HCT116 (cell line): Measurements from ENCODE around the gene LEFTY2. TPM values are rescaled to one million over a fixed set of nuclear protein-coding genes. Genes with fewer than 3 reads are reported as not detected.

Source experiments
- ATAC-seq: fragments of 200-7000 bp; cut with Tn5 transposase; 2 replicates; pipeline ENCODE4 v1.9.1; 2020; ENCODE audit warnings: mild to moderate bottlenecking, moderate library complexity
- BruUV-seq: library from RNA; stranded (reverse); fragments of 400-500 nt; replicated peaks from 2 replicates; lab custom pipeline; 2021; lab: Mats Ljungman, UMichigan
- CTCF ChIA-PET: fragments of 300-600 bp; sonication (Branson Sonifier 250); formaldehyde crosslinking; loops from one replicate; lab custom pipeline; 2021; ENCODE audit warnings: antibody characterized with exemption; lab: Charles Lee
- POLR2A ChIA-PET: fragments of 300-600, 350-600 bp; sonication (Branson Sonifier 250); formaldehyde crosslinking; loops from one replicate; lab custom pipeline; 2021; ENCODE audit warnings: antibody characterized with exemption; lab: Charles Lee
- RAD21 ChIA-PET, 2 experiments: fragments of 300-600 bp; sonication (Branson Sonifier 250); formaldehyde crosslinking; loops; one replicate each; lab custom pipeline; 2023; ENCODE audit warnings: low total read pairs in 2 of 2; ENCODE audit not compliant: uncharacterized antibody in 2 of 2, unreplicated experiment in 2 of 2, low non-redundant PET in 1 of 2; lab: Charles Lee
- DNase-seq: peaks from one replicate; pipeline ENCODE4 v3.0.0-alpha.2; 2010; ENCODE audit warnings: low read depth, low spot score
- H2AFZ ChIP-seq: fragments of 200-600 bp; shearing (Covaris generic), sonication (generic); 2 replicates; pipeline ENCODE4 v1.6.1; 2017; ENCODE audit warnings: low read depth, mixed run types, mixed read lengths, antibody characterized with exemption, low read length; ENCODE audit not compliant: poor library complexity, severe bottlenecking
- H3K27ac ChIP-seq: 2 replicates; pipeline ENCODE4 v1.5.1; 2012; ENCODE audit warnings: low read depth, low read length
- H3K27me3 ChIP-seq: fragments of 200-600 bp; sonication (generic); 2 replicates; pipeline ENCODE4 v1.6.1; 2016; ENCODE audit warnings: mixed run types, low read length, mixed read lengths; ENCODE audit not compliant: insufficient read depth
- H3K36me3 ChIP-seq, 2 experiments: fragments of 200-500 bp in 1 of 2; fragments of 200-600 bp in 1 of 2; sonication (Bioruptor generic) in 1 of 2; sonication (generic) in 1 of 2; 2 replicates each; pipeline versions ENCODE4 v1.5.1 to v1.6.1; 2014 to 2016; ENCODE audit warnings: low read length in 2 of 2, inconsistent platforms in 1 of 2, mixed read lengths in 1 of 2, mixed run types in 1 of 2; ENCODE audit not compliant: insufficient read depth in 2 of 2, control insufficient read depth in 1 of 2
- H3K4me1 ChIP-seq, 2 experiments: fragments of 200-600 bp in 1 of 2; sonication (generic) in 1 of 2; 2 replicates each; pipeline versions ENCODE4 v1.5.1 to v1.6.1; 2012 to 2017; ENCODE audit warnings: low read length in 2 of 2, inconsistent platforms in 1 of 2, mild to moderate bottlenecking in 1 of 2, mixed read lengths in 1 of 2, mixed run types in 1 of 2, moderate library complexity in 1 of 2; ENCODE audit not compliant: insufficient read depth in 2 of 2, control insufficient read depth in 1 of 2
- H3K4me2 ChIP-seq: fragments of 200-600 bp; sonication (generic); 2 replicates; pipeline ENCODE4 v1.6.1; 2017; ENCODE audit warnings: mixed run types, low read length, mixed read lengths
- H3K4me3 ChIP-seq, 2 experiments: fragments of 200-600 bp in 1 of 2; sonication (generic) in 1 of 2; replicated peaks in 1 of 2; 2 replicates each; pipeline ENCODE4 v1.5.1; 2011 to 2016; ENCODE audit warnings: low read length in 2 of 2, control low read depth in 1 of 2, low read depth in 1 of 2, mild to moderate bottlenecking in 1 of 2, mixed read lengths in 1 of 2, mixed run types in 1 of 2
- H3K79me2 ChIP-seq: fragments of 200-600 bp; sonication (generic); 2 replicates; pipeline ENCODE4 v1.6.1; 2017; ENCODE audit warnings: mild to moderate bottlenecking, mixed run types, low read length, moderate library complexity, mixed read lengths; ENCODE audit not compliant: insufficient read depth
- H3K9ac ChIP-seq: fragments of 200-600 bp; sonication (generic); 2 replicates; pipeline ENCODE4 v1.6.1; 2016; ENCODE audit warnings: low read length, mixed read lengths
- H3K9me2 ChIP-seq: fragments of 200-600 bp; sonication (generic), shearing (Covaris generic); 2 replicates; pipeline ENCODE4 v1.6.1; 2017; ENCODE audit warnings: mixed run types, mild to moderate bottlenecking, moderate library complexity; ENCODE audit not compliant: insufficient read depth
- H3K9me3 ChIP-seq, 2 experiments: fragments of 200-500 bp in 1 of 2; fragments of 200-600 bp in 1 of 2; sonication (Bioruptor generic) in 1 of 2; sonication (generic) in 1 of 2; 2 replicates each; pipeline ENCODE4 v1.6.1; 2014 to 2017; ENCODE audit warnings: low read length in 2 of 2, mixed read lengths in 2 of 2, inconsistent platforms in 1 of 2, low read depth in 1 of 2, mild to moderate bottlenecking in 1 of 2, mixed run types in 1 of 2, moderate library complexity in 1 of 2; ENCODE audit not compliant: control insufficient read depth in 1 of 2, insufficient read depth in 1 of 2
- H4K20me1 ChIP-seq: fragments of 200-600 bp; sonication (generic), shearing (Covaris generic); 2 replicates; pipeline ENCODE4 v1.6.1; 2017; ENCODE audit warnings: mixed run types, mild to moderate bottlenecking, moderate library complexity; ENCODE audit not compliant: insufficient read depth
- ATF3 ChIP-seq: IDR thresholded peaks from 2 replicates; pipeline ENCODE4 v1.6.1; 2012
- EGR1 ChIP-seq: IDR thresholded peaks from 2 replicates; pipeline ENCODE4 v1.6.1; 2012; ENCODE audit warnings: low read depth
- EZH2phosphoT487 ChIP-seq: fragments of 200-600 bp; IDR thresholded peaks from 2 replicates; pipeline ENCODE4 v1.6.1; 2018; ENCODE audit warnings: antibody characterized with exemption, borderline replicate concordance
- FOSL1 ChIP-seq: IDR thresholded peaks from 2 replicates; pipeline ENCODE4 v1.6.1; 2012; ENCODE audit warnings: low read depth
- JUND ChIP-seq: IDR thresholded peaks from 2 replicates; pipeline ENCODE4 v1.6.1; 2012
- POLR2A ChIP-seq: IDR thresholded peaks from 2 replicates; pipeline ENCODE4 v1.7.0; 2011; ENCODE audit warnings: borderline replicate concordance; ENCODE audit not compliant: insufficient read depth, insufficient read length; ENCODE audit errors: extremely low read depth
- POLR2AphosphoS5 ChIP-seq: IDR thresholded peaks from 2 replicates; pipeline ENCODE4 v1.6.1; 2011; ENCODE audit warnings: mild to moderate bottlenecking, low read depth, low read length, moderate library complexity
- RAD21 ChIP-seq: IDR thresholded peaks from 2 replicates; pipeline ENCODE4 v1.6.1; 2012; ENCODE audit warnings: low read depth, mild to moderate bottlenecking
- SIN3A ChIP-seq: IDR thresholded peaks from 2 replicates; pipeline ENCODE4 v1.6.1; 2012; ENCODE audit warnings: low read depth
- SRF ChIP-seq: IDR thresholded peaks from 2 replicates; pipeline ENCODE4 v1.6.1; 2012; ENCODE audit warnings: low read depth
- TCF7L2 ChIP-seq: IDR thresholded peaks from 2 replicates; pipeline ENCODE4 v1.7.0; 2011; ENCODE audit warnings: borderline replicate concordance, inconsistent platforms; ENCODE audit not compliant: insufficient read depth, insufficient read length; ENCODE audit errors: extremely low read depth
- ZBTB33 ChIP-seq: IDR thresholded peaks from 2 replicates; pipeline ENCODE4 v1.6.1; 2011; ENCODE audit warnings: mild to moderate bottlenecking, low read length, moderate library complexity; ENCODE audit not compliant: insufficient replicate concordance; ENCODE audit errors: extremely low read depth
- ZFX ChIP-seq: fragments of 450-650 bp; IDR thresholded peaks from 2 replicates; pipeline ENCODE4 v1.6.1; 2017
- ZNF274 ChIP-seq: fragments of 200-500 bp; sonication (Bioruptor generic); IDR thresholded peaks from 2 replicates; pipeline ENCODE4 v1.6.1; 2014; ENCODE audit warnings: mild to moderate bottlenecking, low read depth, low read length, inconsistent platforms
- intact Hi-C: fragments of 100-400 bp; cut with micrococcal nuclease; formaldehyde crosslinking; loops from 2 replicates; pipeline ENCODE4 v1.10.0; 2022
- total RNA-seq: library from RNA; stranded (reverse); gene quantifications from one replicate; pipeline ENCODE4 v1.2.1, GENCODE V29; 2021; ENCODE audit not compliant: unreplicated experiment
- TF ChIP-seq, protein P1 (sequence below): IDR thresholded peaks from 2 replicates; pipeline ENCODE4 v1.6.1; 2012

The LEFTY2 gene
- total RNA-seq, 1 experiment from 2014 or later, result not detected

DNA sequence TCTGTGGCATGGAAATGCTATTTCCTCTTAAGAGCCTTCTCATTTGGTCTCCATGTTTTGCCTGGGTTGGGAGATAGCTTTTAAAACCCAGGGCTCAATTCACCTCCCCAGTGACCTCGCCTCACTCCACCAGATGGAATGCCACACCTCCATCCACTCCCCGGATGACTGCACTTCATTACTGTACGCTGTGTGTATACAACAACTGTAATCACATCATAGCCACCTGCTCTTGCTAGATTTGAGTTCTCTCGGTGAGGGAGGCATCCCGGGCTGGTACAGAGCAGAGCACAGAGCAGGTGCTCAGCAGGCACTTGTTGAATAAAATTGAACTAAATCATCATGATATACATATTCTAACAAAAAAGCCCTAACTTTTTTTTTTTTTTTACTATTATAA is 32.1 kb upstream of the LEFTY2 start:
- Histone ChIP-seq H3K9me3 (no peaks in the 10 kb centered on the region), H4K20me1 (no peaks in the 10 kb centered on the region), H3K27me3 (no peaks in the 10 kb centered on the region), H3K27ac (no peak overlapping the region), H3K9ac (no peak overlapping the region), H3K4me3 (no peak overlapping the region), H3K4me2 (no peak overlapping the region), H3K4me1 (peaks cover 0 to 9% of the 10 kb centered on the region in 2 experiments; a peak in 2 of 4 replicates), H2AFZ (no peak overlapping the region), H3K79me2 (no peaks in the 10 kb centered on the region), H3K36me3 (peaks cover 0 to 3% of the 10 kb centered on the region in 2 experiments; a peak in 1 of 4 replicates), H3K9me2 (no peaks in the 10 kb centered on the region)
- TF ChIP-seq POLR2A (no peak), ZNF274 (no peak), POLR2AphosphoS5 (no peak), ZBTB33 (no peak), EGR1 (no peak), ZFX (no peak), RAD21 (no peak), EZH2phosphoT487 (no peak), SRF (no peak), FOSL1 (no peak), TCF7L2 (no peak), ATF3 (no peak), JUND (no peak), SIN3A (no peak)
- TF ChIP-seq, protein P1, sequence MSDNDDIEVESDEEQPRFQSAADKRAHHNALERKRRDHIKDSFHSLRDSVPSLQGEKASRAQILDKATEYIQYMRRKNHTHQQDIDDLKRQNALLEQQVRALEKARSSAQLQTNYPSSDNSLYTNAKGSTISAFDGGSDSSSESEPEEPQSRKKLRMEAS, result no peak
- ATAC-seq (no peak), DNase-seq (no peak)
- POLR2A ChIA-PET, result interaction anchor here (0.7 kb wide), 2 partner anchors 10 to 26 kb away, joined by 3 to 4 read pairs; partner anchors contain the start of gene SDE2
- intact Hi-C loops, result loop anchor here (10.0 kb wide), 3 partner anchors 118 to 1458 kb away; no protein-coding TSS in a partner anchor
- CTCF ChIA-PET, result interaction anchor here (1.3 to 1.4 kb wide), 2 partner anchors 10 to 499 kb away, joined by 3 to 4 read pairs; no protein-coding TSS in a partner anchor
- no TSS peak for BruUV-seq
- RAD21 ChIA-PET, result no interaction called here
